Measurements from ENCODE around the gene OPRD1.
A peak's percentile ranks its signal among the peaks of the same experiment; 100 is the strongest.
"Not testable (repeated sequence)": the region's sequence is repeated elsewhere in the genome, so short reads cannot be mapped to it uniquely, and the experiment has no call there.

Gene OPRD1

GRCh38 chr1:28811766-28812668, at the start of gene OPRD1:
Gene OPRD1 (plus strand): TSS chr1:28812170. CDS start chr1:28812384, 214 bp downstream.
- DNase-seq (ENCODE audit: low spot score) = no peak

DNA sequence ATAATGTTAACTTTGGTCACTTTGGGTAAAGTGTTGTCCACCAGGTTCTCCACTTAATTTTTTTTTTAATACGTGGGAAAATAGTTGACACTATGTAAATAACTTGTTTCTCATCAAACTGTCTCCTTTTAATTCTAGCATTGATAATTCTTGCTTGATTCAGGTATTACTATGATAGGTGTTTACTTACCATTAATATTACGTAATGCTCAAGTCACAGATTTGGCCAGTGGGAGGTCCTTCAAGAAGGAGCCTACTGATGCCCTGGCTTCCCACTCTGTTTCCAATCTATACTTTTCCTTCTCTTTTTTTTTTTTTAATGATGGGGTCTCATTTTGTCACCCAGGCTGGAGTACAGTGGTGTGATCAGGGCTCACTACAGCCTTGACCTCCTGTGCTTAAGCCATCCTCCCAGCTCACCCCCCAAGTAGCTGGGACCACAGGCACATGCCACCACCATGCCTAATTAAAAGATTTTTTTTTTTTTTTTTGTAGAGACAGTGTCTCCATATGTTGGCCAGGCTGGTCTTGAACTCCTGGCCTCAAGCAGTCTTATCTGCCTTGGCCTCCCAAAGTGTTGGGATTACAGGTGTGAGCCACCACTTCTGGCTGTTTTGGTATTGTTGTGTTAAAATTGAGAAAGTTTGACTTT, 45.3 kb upstream of the OPRD1 start:
- DNase-seq (ENCODE audit: low spot score) = no peak

DNA sequence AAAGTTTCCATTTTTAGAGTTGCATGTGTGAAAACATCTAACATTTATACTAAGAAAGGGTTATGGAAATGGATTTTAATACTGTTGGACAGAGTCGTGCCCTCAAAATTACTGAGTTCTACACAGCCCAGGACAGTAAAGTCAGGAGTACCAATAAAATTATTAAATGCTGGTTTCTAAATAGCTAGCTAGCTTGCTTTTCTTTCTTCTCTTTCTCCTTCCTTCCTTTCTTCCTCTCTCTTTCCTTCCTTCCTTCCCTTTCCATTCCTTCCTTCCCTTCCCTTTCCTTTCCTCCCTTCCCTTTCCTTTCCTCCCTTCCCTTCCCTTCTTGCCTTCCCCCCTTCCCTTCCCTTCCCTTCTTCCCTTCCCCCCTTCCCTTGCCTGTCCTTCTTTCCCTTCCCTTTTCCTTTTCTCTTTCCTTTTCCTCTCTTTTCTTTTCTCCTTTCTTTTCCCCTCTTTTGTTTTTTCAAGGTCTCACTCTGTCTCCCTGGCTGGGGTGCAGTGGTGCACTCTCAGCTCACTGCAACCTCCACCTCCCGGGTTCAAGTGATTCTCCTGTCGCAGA, 41.3 kb upstream of the OPRD1 start:
- DNase-seq (ENCODE audit: low spot score) = no peak

DNA sequence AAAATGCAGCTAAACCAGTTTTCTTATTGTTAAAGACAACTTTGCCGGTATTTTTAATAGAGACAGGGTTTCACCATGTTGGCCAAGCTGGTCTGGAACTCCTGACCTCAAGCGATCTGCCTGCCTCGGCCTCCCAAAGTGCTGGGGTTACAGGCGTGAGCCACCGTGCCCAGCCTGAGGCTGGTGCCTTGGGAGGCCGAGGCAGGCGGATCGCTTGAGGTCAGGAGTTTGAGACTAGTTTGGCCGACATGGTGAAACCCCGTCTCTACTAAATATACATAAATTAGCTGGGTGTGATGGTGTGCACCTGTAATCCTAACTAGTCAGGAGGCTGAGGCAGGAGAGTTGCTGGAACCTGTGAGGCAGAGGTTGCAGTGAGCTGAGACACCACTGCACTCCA, 40.0 kb upstream of the OPRD1 start:
- not testable (repeated sequence) for DNase-seq (ENCODE audit: low spot score)

GRCh38 chr1:28773105-28773504, 38.9 kb upstream of the OPRD1 start:
- no peak for DNase-seq (ENCODE audit: low spot score)

DNA sequence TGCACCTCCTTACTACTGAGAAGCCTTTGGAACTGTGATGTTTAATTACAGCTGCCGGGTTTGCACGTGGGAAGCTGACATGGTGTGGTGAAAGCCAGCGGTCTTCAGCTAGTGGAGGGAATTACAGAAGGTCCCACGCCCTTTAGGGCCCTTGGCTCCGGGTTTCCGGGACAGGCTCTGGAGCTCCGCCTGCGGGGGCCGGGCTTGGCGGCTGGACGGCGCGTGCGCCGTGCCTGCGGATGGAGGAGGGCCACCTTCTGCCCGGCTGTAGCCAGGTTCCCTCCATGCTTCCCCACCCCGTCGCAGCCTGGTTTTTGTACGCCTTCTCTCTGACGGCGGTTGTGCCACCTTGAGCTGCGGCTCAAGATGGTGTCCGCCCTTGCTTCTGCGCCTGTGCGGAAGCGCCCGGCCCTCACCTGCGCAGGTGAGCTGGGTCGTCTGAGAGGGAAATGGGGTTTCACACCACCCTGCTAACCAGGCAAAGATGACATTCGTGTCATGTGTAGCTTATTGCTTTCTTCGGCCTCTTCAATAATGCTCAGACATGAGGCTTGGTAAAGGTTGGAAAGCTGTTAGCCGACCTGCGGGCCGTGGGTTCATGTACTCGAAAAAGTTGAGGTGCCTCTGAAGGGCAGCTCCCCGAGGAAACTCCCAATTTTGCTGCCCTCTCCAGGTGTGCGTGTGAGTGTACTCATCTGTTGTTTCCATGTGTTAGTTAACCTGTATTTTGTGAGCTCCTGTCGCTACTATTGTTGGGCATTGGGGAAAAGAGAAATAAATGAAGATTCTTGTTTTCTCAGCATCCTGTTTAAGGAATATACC, 36.6 kb upstream of the OPRD1 start:
- DNase-seq (ENCODE audit: low spot score) = peak; percentile 61

DNA sequence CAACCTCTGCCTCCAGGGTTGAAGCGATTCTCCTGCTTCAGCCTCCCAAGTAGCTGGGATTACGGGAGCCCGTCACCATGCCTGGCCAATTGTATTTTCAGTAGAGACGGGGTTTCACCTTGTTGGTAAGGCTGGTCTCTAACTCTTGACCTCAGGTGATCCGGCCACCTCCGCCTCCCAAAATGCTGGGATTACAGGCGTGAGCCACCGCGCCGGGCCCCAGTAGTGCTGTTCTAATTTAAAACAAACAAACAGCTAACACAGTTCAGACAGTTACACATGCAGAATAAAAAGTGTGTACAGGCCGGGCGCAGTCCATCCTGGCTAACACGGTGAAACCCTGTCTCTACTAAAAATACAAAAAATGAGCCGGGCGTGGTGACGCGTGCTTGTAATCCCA, 35.6 kb upstream of the OPRD1 start:
- no peak for DNase-seq (ENCODE audit: low spot score)

DNA sequence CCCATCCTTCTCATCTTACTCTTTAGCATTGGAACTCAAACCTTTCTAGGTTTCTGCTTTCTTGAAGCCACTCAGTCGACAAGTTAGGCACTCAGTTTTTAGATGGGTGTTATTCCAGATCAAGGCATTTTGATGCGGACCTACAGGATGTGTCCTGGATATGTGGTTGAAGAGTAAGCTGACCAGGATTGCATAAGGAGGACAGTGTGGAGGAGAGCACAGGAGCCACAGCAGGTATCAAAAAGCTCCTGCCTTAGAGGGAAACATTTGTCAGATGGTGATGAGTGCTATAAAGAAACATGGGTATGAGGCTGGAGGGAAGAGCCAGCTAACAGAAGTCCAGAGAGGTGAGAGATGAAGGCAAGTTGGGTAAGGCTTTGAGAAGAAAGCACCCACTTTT, 33.9 kb upstream of the OPRD1 start:
- no peak for DNase-seq (ENCODE audit: low spot score)

- DNase-seq (ENCODE audit: low spot score) = no peak
Observed at GRCh38 chr1:28779751-28780408, 32.1 kb upstream of the OPRD1 start.

DNA sequence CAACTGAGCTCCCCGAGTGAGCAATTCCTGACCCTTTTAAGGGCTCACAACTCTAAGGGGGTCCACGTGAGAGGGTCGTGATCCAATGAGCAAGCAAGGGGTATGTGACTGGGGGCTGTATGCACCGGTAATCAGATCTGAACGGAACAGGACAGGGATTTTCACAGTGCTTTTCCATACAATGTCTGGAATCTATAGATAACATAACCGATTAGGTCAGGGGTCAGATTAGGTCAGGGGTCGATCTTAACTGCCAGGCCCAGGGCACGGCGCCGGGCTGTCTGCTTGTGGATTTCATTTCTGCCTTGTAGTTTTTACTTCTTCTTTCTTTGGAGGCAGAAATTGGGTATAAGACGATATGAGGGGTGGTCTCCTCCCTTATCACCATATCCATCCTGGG, 30.7 kb upstream of the OPRD1 start:
- DNase-seq (ENCODE audit: low spot score) = no peak

GRCh38 chr1:28782011-28782410, 30.0 kb upstream of the OPRD1 start:
- DNase-seq (ENCODE audit: low spot score) = no peak

DNA sequence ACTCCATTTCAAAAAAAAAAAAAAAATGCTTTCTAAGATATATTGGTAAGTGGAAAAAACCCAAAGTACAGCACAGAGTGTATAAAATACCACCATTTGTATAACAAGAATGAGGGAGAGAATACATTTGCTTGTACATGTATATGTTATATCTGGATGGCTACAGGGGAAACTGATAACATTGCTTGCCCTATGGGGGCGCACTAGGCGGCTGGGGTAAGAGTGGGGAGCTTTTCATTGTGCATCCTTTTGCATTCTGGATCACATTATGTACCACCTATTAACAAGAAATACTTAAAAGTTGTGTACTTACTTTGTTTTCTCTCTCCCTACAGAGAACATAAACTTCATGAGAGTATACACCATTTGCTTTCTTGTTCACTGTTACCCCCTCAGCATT, 28.6 kb upstream of the OPRD1 start:
- DNase-seq (ENCODE audit: low spot score) = no peak

DNA sequence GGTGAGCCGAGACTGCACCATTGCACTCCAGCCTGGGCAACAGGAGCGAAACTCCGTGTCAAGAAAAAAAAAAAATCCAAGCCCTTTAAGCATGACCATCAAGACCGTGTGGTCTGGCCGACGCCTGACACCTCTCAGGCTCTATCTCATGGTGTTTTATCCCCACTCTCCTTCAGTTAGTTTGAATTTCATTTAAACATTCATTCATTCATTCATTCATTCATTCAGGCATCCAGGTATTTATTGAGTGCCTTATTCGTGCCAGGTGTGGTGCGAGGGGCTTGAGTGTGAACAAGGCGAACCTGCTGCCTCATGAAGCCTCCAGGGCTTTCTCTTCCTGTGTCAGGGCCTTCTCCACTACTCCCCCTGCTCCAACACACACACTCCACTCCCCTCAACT, 22.6 kb upstream of the OPRD1 start:
- no peak for DNase-seq (ENCODE audit: low spot score)

DNA sequence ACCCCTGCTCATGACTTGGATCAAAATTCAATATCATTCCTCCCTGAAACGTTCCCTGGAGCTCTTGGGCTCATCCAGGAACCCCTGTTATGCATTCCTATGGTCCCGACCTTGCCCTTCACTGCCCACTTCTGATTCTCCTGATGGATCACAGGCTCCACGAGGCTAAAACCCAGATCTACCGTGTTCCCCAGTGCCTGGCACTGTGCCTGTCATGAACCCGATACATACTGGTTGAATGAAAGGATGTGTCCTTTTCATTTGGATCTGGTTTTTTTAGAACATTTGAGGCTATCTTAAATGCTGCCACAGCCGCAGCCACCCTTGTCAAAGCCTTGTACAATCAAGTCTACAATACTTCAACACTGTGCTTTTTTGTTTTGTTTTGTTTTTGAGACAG, 22.2 kb upstream of the OPRD1 start:
- no peak for DNase-seq (ENCODE audit: low spot score)

DNA sequence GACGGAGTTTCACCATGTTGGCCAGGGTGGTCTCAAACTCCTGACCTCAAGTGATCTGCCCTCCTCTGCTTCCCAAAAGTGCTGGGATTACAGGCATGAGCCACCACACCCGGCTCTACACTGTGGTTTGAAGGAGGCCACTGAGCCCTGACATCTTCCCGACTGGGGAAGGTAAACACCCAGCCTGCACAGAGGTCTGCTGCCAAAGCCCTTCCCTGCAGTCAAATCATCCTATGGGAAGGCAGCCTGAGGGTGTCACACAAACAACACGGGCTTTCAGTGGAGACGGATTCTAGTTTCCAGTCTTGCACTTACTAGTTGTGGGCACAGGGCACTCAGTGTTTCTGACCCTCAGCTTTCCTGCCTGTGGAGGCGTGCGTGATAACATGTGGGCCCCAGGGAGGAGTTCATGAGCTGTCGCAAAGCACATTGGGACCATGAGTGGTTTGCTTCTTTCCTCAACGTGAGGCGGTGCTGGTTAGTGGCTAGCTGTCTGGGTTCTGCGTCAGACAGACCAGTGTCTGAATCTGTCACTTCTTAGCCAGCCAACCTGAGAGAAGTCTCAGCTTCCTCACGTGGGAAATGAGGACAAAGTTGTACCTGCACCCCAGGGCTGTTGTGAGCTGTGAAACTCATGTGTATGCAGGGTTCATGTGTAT, 21.5 kb upstream of the OPRD1 start:
- no peak for DNase-seq (ENCODE audit: low spot score)

DNA sequence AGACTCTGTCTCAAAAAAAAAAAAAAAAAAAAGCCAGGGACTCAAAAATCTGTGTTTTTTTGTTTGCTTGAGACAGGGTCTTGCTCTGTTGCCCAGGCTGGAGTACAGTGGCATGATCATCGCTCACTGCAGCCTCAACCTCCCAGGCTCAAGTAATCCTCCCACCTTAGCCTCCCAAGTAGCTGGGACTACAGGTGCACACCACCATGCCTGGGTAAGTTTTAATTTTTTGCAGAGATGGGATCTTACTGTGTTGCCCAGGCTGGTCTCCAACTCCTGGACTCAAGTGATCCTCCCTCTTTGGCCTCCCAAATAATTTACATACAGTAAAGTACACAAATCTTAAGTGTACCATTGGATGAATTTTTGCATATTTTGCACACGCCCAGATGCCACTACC, 20.0 kb upstream of the OPRD1 start:
- not testable (repeated sequence) for DNase-seq (ENCODE audit: low spot score)

DNA sequence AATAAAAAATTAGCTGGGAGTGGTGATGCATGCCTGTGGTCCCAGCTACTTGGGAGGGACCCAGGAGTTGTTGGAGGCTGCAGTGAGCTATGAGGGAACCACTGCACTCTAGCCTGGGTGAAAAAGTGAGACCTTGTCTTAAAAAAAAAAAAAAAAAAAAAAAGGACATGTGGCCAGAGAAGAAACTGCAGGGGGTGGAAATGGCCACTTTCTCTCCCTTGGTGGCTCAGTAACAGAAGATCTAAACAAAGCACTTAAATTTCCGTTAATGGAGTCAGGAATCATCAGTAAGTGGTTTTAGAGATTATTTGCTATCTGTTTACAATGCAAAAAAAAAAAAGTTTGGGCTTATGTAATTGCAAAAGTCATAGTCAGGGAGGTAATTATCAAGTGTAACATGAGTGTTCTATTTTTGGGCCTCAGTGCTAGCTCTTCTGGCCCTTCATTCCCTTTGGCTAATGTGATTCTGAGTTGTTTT, 19.3 kb upstream of the OPRD1 start:
- no peak for DNase-seq (ENCODE audit: low spot score)

DNA sequence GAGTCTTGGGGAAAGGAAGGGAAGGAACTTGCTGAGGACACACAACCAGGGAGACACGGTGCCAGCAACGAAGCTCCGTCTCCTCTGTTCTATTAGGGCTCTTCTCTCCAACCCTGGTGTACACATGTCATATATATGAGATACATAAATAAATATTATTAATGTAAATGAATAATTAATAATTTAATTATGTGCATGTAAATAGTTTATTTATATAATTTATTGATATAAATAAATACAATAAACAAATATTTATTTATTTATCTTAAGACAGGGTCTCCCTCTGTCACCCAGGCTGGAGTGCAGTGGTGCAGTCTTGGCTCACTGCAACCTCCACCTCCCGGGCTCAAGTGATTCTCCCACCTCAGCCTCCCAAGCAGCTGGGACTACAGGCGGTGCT, 17.4 kb upstream of the OPRD1 start:
- not testable (repeated sequence) for DNase-seq (ENCODE audit: low spot score)

DNA sequence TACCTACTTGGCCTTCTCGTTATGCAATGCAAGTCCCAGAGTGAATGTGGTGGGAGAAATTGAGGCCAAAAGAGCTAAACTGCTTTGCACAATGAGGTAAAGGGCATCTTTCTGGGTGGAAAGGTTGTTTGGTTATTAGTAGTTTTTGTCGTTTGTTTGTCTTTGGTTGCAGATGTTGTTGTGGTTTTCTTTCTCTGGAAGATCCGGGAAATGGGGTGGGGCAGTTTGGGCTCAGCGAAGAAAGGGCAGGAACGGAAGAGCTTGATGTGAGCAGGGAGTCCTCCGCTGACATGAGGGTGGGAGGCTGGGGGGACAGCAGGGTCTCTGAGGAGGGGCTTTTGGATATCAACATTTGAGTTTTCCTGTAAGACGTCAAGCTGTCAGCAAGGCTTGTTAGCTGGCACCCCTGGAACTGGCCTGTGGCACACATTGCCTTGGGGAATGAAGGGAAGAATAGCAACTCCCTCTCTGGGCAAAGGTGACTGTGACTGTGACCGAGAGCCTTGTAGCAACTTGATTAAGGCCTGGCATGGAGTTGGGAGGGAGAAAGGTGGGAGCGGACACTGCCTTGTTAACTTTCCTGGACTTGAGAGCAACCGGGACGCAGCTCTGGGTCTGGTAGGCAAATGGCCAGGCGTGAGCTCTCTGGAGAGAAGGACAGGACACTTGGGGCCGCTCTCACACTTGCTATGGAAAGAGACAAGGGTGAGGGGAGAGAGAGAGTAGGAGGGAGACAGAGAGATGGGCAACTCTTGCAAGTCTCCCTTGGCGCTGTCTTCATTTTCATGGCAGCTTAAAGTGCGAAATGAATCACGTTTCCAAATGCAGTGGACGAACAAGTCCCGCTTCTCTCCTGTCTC, 15.4 kb upstream of the OPRD1 start:
- DNase-seq (ENCODE audit: low spot score) = no peak

GRCh38 chr1:28800324-28800723, 11.6 kb upstream of the OPRD1 start:
- DNase-seq (ENCODE audit: low spot score) = no peak

Measured in hematopoietic multipotent progenitor cell treated with erythropoietin and hydrocortisone succinate and interleukin-3 and kit ligand, for 15 days (in vitro differentiated cells).